CD14-positive monocyte (primary cell): Measurements from ENCODE around the gene UBP1. TPM values are rescaled to one million over a fixed set of nuclear protein-coding genes. Genes with fewer than 3 reads are reported as not detected.
A peak's percentile ranks its signal among the peaks of the same experiment; 100 is the strongest.

Experiments
- DNase-seq, 3 donors: peaks; one replicate each; pipeline ENCODE4 v3.0.0-alpha.2; 2011 to 2022
- H2AFZ ChIP-seq: 2 replicates; pipeline ENCODE4 v1.6.0; 2012; ENCODE audit warnings: mild to moderate bottlenecking, low read depth, low read length, inconsistent platforms; ENCODE audit not compliant: insufficient read depth, poor library complexity, severe bottlenecking
- H3K27ac ChIP-seq, 2 donors: 1 replicate in 1 of 2; 2 replicates in 1 of 2; pipeline ENCODE4 v1.5.1; 2012 to 2013; ENCODE audit warnings: low read length in 2 of 2, control low read depth in 1 of 2, inconsistent platforms in 1 of 2, low read depth in 1 of 2, mild to moderate bottlenecking in 1 of 2
- H3K27me3 ChIP-seq, 2 donors: one replicate each; pipeline versions ENCODE4 v1.6.0 to v1.6.1; 2011 to 2013; ENCODE audit warnings: low read length in 2 of 2; ENCODE audit not compliant: control insufficient read depth in 2 of 2, insufficient read depth in 2 of 2
- H3K36me3 ChIP-seq, 2 donors: replicated peaks in 1 of 2; 1 replicate in 1 of 2; 2 replicates in 1 of 2; pipeline versions ENCODE4 v1.5.1 to v1.6.1; 2012 to 2013; ENCODE audit warnings: low read length in 2 of 2, control low read depth in 1 of 2, inconsistent platforms in 1 of 2, mild to moderate bottlenecking in 1 of 2; ENCODE audit not compliant: insufficient read depth in 2 of 2, control insufficient read depth in 1 of 2
- H3K4me1 ChIP-seq, 2 donors: 1 replicate in 1 of 2; 2 replicates in 1 of 2; pipeline versions ENCODE4 v1.5.1 to v1.6.1; 2012 to 2013; ENCODE audit warnings: low read length in 2 of 2, control low read depth in 1 of 2, inconsistent platforms in 1 of 2, mild to moderate bottlenecking in 1 of 2, moderate library complexity in 1 of 2; ENCODE audit not compliant: insufficient read depth in 2 of 2, control insufficient read depth in 1 of 2
- H3K4me2 ChIP-seq: replicated peaks from 2 replicates; pipeline ENCODE3; 2012; ENCODE audit warnings: low read length, moderate library complexity, mild to moderate bottlenecking; ENCODE audit not compliant: poor library complexity, severe bottlenecking; ENCODE audit errors: extremely low read depth
- H3K4me3 ChIP-seq, 3 experiments: fragments of 200-600 bp in 1 of 3; sonication (generic) in 1 of 3; replicated peaks in 1 of 3; 1 replicate in 2 of 3; 2 replicates in 1 of 3; pipeline ENCODE4 v1.5.1; 2011 to 2013; ENCODE audit warnings: low read length in 3 of 3, mild to moderate bottlenecking in 3 of 3, control low read depth in 2 of 3, low read depth in 2 of 3, inconsistent platforms in 1 of 3, moderate library complexity in 1 of 3
- H3K79me2 ChIP-seq: 2 replicates; pipeline ENCODE4 v1.6.0; 2012; ENCODE audit warnings: mild to moderate bottlenecking, control low read depth, inconsistent platforms, low read length, moderate library complexity; ENCODE audit not compliant: insufficient read depth
- H3K9ac ChIP-seq: 2 replicates; pipeline ENCODE4 v1.6.0; 2017; ENCODE audit warnings: low read length, mild to moderate bottlenecking; ENCODE audit not compliant: insufficient read depth, poor library complexity, severe bottlenecking
- H3K9me3 ChIP-seq, 2 donors: replicated peaks in 1 of 2; 1 replicate in 1 of 2; 2 replicates in 1 of 2; pipeline versions ENCODE4 v1.5.1 to v1.6.1; 2012 to 2013; ENCODE audit warnings: low read length in 2 of 2, control low read depth in 1 of 2; ENCODE audit not compliant: control insufficient read depth in 1 of 2, insufficient read depth in 1 of 2
- H4K20me1 ChIP-seq: 2 replicates; pipeline ENCODE4 v1.6.0; 2012; ENCODE audit warnings: mild to moderate bottlenecking, low read length, control low read depth, moderate library complexity; ENCODE audit not compliant: insufficient read depth
- H3K27ac Mint-ChIP-seq, 7 donors: one replicate each; pipeline ENCODE4 v1.8.0; 2020; ENCODE audit warnings: mild to moderate bottlenecking in 7 of 7, mixed read lengths in 7 of 7, moderate library complexity in 6 of 7, inconsistent platforms in 2 of 7
- H3K27me3 Mint-ChIP-seq, 3 donors: one replicate each; pipeline ENCODE4 v1.8.0; 2021 to 2022; ENCODE audit warnings: low read depth in 3 of 3, mild to moderate bottlenecking in 3 of 3, mixed read lengths in 3 of 3, moderate library complexity in 3 of 3, inconsistent platforms in 1 of 3
- H3K36me3 Mint-ChIP-seq, 2 donors: one replicate each; pipeline ENCODE4 v1.8.0; 2020; ENCODE audit warnings: mixed read lengths in 2 of 2, inconsistent platforms in 1 of 2, mild to moderate bottlenecking in 1 of 2
- H3K4me1 Mint-ChIP-seq: one replicate; pipeline ENCODE4 v1.8.0; 2020; ENCODE audit warnings: mild to moderate bottlenecking, mixed read lengths
- H3K4me3 Mint-ChIP-seq, 2 donors: one replicate each; pipeline ENCODE4 v1.8.0; 2020; ENCODE audit warnings: mild to moderate bottlenecking in 2 of 2, mixed read lengths in 2 of 2, moderate library complexity in 1 of 2
- H3K9me3 Mint-ChIP-seq, 7 donors: one replicate each; pipeline ENCODE4 v1.8.0; 2020 to 2022; ENCODE audit warnings: mixed read lengths in 7 of 7, mild to moderate bottlenecking in 6 of 7, moderate library complexity in 6 of 7, inconsistent platforms in 2 of 7
- CTCF ChIP-seq: fragments of 200-600 bp; IDR thresholded peaks from one replicate; pipeline ENCODE4 v1.8.0; 2022; ENCODE audit warnings: antibody characterized with exemption, mild to moderate bottlenecking
- WGBS: methylation state at CpG from one replicate; pipeline ENCODE4 v1.1.5; 2013; ENCODE audit warnings: missing lambda C conversion rate; ENCODE audit not compliant: insufficient coverage; 5-methylcytosine and 5-hydroxymethylcytosine counted together
- intact Hi-C, 2 donors: fragments of 100-400 bp; cut with micrococcal nuclease; formaldehyde crosslinking; loops; one replicate each; pipeline versions ENCODE4 v1.15.0 to v1.15.1; 2023
- polyA plus RNA-seq, 3 donors: library from polyadenylated mRNA; depleted of rRNA in 1 of 3; unstranded in 2 of 3; stranded (reverse) in 1 of 3; fragments of 300-500 nt in 2 of 3; fragments of >200 nt in 1 of 3; fragmentation: Illumina TruSeq in 2 of 3; gene quantifications; 1 replicate in 2 of 3; 2 replicates in 1 of 3; pipeline ENCODE4 v1.2.3, GENCODE V29; 2012 to 2021

UBP1 gene
- polyA plus RNA-seq, 3 donors = 7.8 to 72.4 (median 8.8) TPM

GRCh38 chr3:33391255-33391995 is 48.8 kb downstream of the UBP1 start:
- H3K27me3 Mint-ChIP-seq = no peaks in the 10 kb centered on the region
- no peak overlapping the region for H3K4me3 Mint-ChIP-seq
- Histone ChIP-seq H3K27ac (peak overlapping the region in 1 of 2 donors; percentile 24), H3K27me3 (no peaks in the 10 kb centered on the region), H4K20me1 (peaks cover 4% of the 10 kb centered on the region), H2AFZ (no peak overlapping the region), H3K4me1 (no peaks in the 10 kb centered on the region), H3K9me3 (no peaks in the 10 kb centered on the region), H3K79me2 (no peaks in the 10 kb centered on the region), H3K9ac (no peak overlapping the region), H3K36me3 (peaks cover 84 to 98% of the 10 kb centered on the region in 2 donors), H3K4me3 (no peak overlapping the region), H3K4me2 (no peak overlapping the region)
- intact Hi-C loops = no loop called here
- H3K4me1 Mint-ChIP-seq = peaks cover 2% of the 10 kb centered on the region
- H3K9me3 Mint-ChIP-seq = no peaks in the 10 kb centered on the region
- H3K27ac Mint-ChIP-seq = peak overlapping the region in 4 of 7 donors; percentile 27 to 76 (median 60)
- no peak for TF ChIP-seq CTCF
- peaks cover 81 to 93% of the 10 kb centered on the region in 2 donors for H3K36me3 Mint-ChIP-seq
- 95% methylated on average over 5 of the region's 8 CpGs for WGBS
- no peak for DNase-seq

GRCh38 chr3:33389908-33390307 is 50.3 kb downstream of the UBP1 start:
- H3K27me3 Mint-ChIP-seq = no peaks in the 10 kb centered on the region
- 100% methylated on average over 2 of the region's 4 CpGs for WGBS

More at GRCh38 chr3:33389908-33390307, 50.3 kb downstream of the UBP1 start:
- no peak overlapping the region for H3K4me3 ChIP-seq
- no peak overlapping the region for H3K4me2 ChIP-seq
- Mint-ChIP-seq H3K4me3 (no peak overlapping the region), H3K27ac (peak overlapping the region in 2 of 7 donors; percentile 17 to 44), H3K9me3 (peaks cover 0 to under 1% (median 0%) of the 10 kb centered on the region in 7 donors), H3K36me3 (peaks cover 70 to 85% of the 10 kb centered on the region in 2 donors), H3K4me1 (peaks cover 12% of the 10 kb centered on the region)
- H3K9ac ChIP-seq = no peak overlapping the region
- peaks cover 2 to 8% of the 10 kb centered on the region in 2 donors for H3K4me1 ChIP-seq
- no peaks in the 10 kb centered on the region for H3K79me2 ChIP-seq
- H3K27me3 ChIP-seq = no peaks in the 10 kb centered on the region
- intact Hi-C loops = no loop called here
- H3K36me3 ChIP-seq = peaks cover 71 to 97% of the 10 kb centered on the region in 2 donors
- H3K27ac ChIP-seq = no peak overlapping the region
- H3K9me3 ChIP-seq = no peaks in the 10 kb centered on the region
- DNase-seq = no peak
- H2AFZ ChIP-seq = no peak overlapping the region
- H4K20me1 ChIP-seq = peaks cover 5% of the 10 kb centered on the region
- no peak for TF ChIP-seq CTCF
